Endothelial cell (in vitro differentiated cells): ENCODE measurements around the gene BSN. TPM values are rescaled to one million over a fixed set of nuclear protein-coding genes. Genes with fewer than 3 reads are reported as not detected.

Experiments used
- DNase-seq: peaks from one replicate; pipeline ENCODE4 v3.0.0; 2021; ENCODE audit warnings: low spot score
- H3K27ac Mint-ChIP-seq: one replicate; pipeline ENCODE4 v1.8.0; 2021; ENCODE audit warnings: mixed read lengths, inconsistent platforms; ENCODE audit not compliant: unreplicated experiment
- H3K27me3 Mint-ChIP-seq: one replicate; pipeline ENCODE4 v1.8.0; 2021; ENCODE audit warnings: mild to moderate bottlenecking, moderate library complexity, mixed read lengths, inconsistent platforms; ENCODE audit not compliant: unreplicated experiment
- H3K36me3 Mint-ChIP-seq: one replicate; pipeline ENCODE4 v1.8.0; 2021; ENCODE audit warnings: mild to moderate bottlenecking, low read depth, mixed read lengths, inconsistent platforms; ENCODE audit not compliant: unreplicated experiment
- H3K4me1 Mint-ChIP-seq: one replicate; pipeline ENCODE4 v1.8.0; 2021; ENCODE audit warnings: mild to moderate bottlenecking, mixed read lengths, inconsistent platforms; ENCODE audit not compliant: unreplicated experiment
- H3K4me3 Mint-ChIP-seq: one replicate; pipeline ENCODE4 v1.8.0; 2021; ENCODE audit warnings: mild to moderate bottlenecking, mixed read lengths, inconsistent platforms; ENCODE audit not compliant: unreplicated experiment
- H3K9me3 Mint-ChIP-seq: one replicate; pipeline ENCODE4 v1.8.0; 2021; ENCODE audit warnings: mixed read lengths, inconsistent platforms; ENCODE audit not compliant: unreplicated experiment
- CTCF ChIP-seq: fragments of 200-600 bp; sonication (generic); IDR thresholded peaks from one replicate; pipeline ENCODE4 v1.5.0; 2021; ENCODE audit warnings: antibody characterized with exemption; ENCODE audit not compliant: unreplicated experiment
- total RNA-seq: library from RNA; stranded (reverse); fragmentation: NEBNext Ultra II Directional; extraction: Animal tissue kit (Norgen Biotek cat#: 25700); gene quantifications from one replicate; pipeline ENCODE4 v1.2.1, GENCODE V29; 2021; ENCODE audit not compliant: unreplicated experiment

BSN gene
- total RNA-seq, 1 donor from 2014 or later: 2.4 TPM

DNA sequence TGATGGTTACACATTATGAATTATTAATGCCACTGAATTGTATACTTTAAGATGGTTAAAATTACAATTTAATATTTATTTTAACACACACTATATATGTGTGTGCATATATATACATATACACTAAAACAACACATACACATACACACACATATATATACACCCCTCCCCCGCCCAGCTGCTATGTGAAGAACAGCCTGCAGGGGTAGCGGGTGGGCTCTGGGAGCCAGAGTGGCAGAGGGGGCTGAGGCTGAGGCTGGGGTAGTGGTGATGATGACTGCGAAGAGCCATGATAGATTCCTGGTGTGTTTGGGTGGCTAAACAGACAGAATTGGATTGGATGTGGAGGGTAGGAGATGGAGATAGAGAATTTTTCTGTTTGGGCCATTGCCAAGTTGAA, 80.5 kb downstream of the BSN start:
- no peak for TF ChIP-seq CTCF
- Mint-ChIP-seq H3K4me1 (peaks cover 9% of the 10 kb centered on the region), H3K27ac (no peak overlapping the region), H3K4me3 (no peak overlapping the region), H3K36me3 (peaks cover 16% of the 10 kb centered on the region), H3K9me3 (no peaks in the 10 kb centered on the region), H3K27me3 (no peaks in the 10 kb centered on the region)
- no peak for DNase-seq

GRCh38 chr3:49636883-49637609, 82.8 kb downstream of the BSN start:
- Mint-ChIP-seq H3K27me3 (no peaks in the 10 kb centered on the region), H3K36me3 (peaks cover 6% of the 10 kb centered on the region), H3K4me1 (peaks cover 4% of the 10 kb centered on the region), H3K9me3 (no peaks in the 10 kb centered on the region), H3K4me3 (no peak overlapping the region), H3K27ac (no peak overlapping the region)
- TF ChIP-seq CTCF: no peak
- DNase-seq: no peak

DNA sequence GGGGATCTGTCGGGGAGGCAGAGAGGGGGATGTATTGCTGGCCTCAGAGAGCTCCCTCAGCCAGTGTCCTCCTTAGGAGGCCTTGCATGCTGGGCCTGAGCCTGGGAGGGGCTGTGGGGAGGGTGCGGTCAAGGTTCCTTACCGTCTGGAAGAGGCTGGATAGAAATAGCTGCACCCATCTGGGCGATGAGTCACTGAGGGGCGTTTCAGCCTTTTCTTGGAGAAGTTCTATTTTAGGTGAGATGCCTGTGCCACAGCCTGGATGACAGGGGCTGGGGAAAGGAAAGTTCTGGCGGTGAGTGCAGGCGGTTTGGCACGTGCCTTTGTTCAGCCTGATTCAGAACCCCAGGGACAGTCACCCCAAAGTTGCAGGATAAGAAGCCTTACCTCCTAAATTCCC, 84.2 kb downstream of the BSN start:
- Mint-ChIP-seq H3K27ac (no peak overlapping the region), H3K9me3 (no peaks in the 10 kb centered on the region), H3K27me3 (no peaks in the 10 kb centered on the region), H3K36me3 (peaks cover 5% of the 10 kb centered on the region), H3K4me3 (no peak overlapping the region), H3K4me1 (peaks cover 4% of the 10 kb centered on the region)
- no peak for DNase-seq
- TF ChIP-seq CTCF: no peak

DNA sequence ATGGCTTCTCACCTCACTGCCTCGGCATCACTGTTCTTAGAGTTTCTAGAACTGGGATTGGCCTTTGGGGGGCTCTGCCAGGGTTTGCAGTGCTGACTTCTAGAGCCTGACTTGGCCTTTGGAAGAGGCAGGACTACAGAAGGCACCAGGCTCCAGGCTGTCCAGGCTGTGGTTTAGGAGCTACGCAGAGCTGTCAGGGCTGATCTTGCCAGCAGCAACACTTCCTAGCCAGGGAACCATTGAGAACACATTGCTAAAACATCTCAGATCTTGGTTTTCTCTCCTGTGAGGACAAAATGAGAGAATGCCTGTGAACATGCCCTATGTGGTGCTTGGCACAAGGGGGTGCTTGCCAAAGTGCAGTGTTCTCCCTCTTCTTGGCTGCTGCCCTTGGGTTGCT, 85.3 kb downstream of the BSN start:
- no peak overlapping the region for H3K27ac Mint-ChIP-seq
- H3K36me3 Mint-ChIP-seq: peaks cover 5% of the 10 kb centered on the region
- no peak for DNase-seq
- H3K9me3 Mint-ChIP-seq: no peaks in the 10 kb centered on the region
- no peak for TF ChIP-seq CTCF
- H3K4me1 Mint-ChIP-seq: peaks cover 4% of the 10 kb centered on the region
- no peak overlapping the region for H3K4me3 Mint-ChIP-seq
- H3K27me3 Mint-ChIP-seq: no peaks in the 10 kb centered on the region

DNA sequence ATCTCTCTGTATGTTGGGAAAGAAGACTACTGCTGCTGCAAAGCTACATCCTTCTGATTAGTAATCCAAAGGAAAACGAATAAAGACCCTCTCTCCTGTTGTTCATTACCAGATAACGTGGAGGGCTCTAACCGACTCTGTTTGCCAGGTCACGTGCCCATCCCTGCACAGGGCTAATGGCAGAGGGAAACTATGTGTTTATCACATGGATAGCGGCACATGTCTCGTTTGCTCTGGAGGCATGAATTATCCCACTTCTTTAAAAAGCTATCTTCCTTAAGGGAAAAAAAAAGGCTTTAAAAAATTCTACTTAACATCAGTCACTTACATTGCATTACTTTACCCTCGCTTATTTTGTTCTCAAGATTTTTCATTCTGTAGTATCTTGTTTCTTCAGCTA, 87.0 kb downstream of the BSN start:
- Mint-ChIP-seq H3K36me3 (peaks cover under 1% of the 10 kb centered on the region), H3K27ac (no peak overlapping the region), H3K4me3 (no peak overlapping the region), H3K4me1 (peaks cover 4% of the 10 kb centered on the region), H3K27me3 (peaks cover 5% of the 10 kb centered on the region), H3K9me3 (no peaks in the 10 kb centered on the region)
- DNase-seq: no peak
- no peak for TF ChIP-seq CTCF
